Measurements from ENCODE around the gene AP3D1.

The AP3D1 gene

DNA sequence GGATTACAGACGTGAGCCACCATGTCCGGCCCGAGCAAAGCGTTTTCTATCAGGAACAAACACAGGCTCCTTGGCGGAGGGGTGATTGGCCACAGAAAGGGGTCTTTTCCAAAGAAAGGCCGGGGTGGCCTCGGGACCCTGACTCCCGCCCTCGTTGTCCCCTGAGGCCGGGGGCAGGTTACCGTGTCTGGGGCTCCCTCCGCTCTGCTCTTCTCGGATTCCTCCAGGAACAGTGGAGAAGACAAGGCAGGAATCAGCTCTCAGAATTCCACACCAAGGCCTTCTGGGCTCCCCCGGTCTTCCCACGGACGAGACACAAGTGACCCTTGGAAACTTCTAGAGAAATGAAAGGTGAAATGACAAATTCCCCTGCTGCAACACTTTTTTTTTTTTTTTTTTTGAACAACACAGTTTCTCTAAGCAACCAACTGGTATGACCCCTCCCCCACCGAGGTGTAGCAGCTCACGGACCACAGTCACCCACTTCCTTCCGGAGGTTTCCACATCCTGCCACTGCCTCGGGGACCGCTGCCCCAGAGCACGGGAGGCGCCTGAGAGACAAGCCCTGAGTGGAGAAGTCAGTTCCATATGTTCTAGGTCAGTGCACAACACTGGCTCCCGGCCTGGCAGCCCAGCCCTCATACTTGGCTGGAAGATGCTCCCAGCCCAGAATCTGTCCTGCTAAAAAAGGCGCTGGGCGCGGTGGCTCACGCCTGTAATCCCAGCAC lies 66.2 kb downstream of the AP3D1 start:
- DNase-seq (ENCODE audit: low spot score), result no peak

DNA sequence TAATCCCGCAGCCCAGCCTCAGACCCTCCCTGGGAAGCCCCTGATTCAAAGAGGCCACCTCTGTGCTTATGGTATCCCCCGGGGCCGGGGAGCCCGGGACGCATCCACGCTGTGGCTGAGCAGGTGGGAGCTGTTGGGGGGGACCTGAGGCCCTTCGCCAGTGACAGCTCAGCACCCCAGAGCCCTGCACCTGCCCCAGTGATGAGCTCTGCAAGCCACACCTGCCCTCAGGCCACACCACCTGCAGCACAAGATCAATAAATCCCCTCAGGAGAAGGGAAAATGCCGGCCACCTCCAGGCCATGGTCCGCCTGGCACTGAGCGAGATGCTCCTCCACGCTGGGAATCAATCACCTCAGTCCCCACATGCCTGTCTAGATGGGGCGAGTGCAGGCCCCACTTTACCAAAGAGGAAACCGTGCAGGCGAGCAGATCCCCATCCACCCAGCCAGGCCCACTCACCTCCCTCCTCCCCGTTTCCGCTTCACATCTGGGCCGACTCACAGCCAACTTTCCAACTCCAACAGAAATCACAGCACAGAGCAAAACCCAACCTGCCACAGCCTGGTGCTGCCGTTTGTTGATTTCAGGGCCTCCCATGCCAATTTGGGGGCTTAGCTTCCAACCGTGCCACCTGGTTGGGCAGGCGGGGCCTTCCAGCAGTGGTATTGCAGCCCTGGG lies 68.1 kb downstream of the AP3D1 start:
- no peak for DNase-seq (ENCODE audit: low spot score)

DNA sequence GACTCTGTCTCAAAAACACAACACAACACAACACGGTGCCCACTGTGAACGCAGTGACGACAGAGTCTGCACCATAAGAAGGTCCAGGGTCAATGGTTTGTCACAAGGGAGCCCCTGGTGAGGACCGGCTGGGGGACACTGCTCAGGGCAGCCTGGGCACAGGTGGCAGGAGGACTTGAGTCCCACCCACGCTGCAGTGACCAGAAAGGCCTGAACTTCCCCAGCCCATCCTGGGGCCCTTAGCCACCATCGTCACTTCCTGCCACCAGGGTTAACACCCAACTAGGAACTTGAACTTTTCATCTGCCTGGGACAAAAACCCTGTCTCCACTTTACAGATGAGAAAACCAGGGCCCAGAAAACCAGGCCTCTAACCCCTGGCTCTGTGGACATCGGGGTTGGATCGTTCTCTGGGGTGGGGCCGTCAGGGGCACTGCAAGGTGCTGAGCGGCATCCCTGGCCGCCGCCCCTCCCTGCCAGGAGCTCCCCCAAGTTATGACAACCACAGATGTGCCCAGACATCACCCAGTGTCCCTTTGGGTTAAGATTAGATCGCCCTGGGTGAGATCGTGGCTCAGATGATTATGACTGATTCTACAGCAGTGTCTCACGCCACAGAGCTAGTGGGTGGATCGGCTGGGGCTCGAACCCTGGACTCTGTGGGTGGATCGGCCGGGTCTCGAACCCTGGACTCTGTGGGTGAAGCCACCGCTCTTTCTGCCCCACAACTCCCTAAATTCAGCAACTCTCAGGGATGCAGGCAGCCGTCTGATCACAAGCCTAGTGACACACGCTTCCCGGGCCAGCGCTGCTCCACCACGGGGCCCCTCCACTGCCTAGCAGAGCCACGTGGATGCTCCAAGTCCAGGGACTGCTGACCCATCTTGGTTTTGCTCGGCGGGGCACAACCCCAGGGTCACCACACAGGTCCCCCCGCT lies 69.2 kb downstream of the AP3D1 start:
- DNase-seq (ENCODE audit: low spot score), result no peak

DNA sequence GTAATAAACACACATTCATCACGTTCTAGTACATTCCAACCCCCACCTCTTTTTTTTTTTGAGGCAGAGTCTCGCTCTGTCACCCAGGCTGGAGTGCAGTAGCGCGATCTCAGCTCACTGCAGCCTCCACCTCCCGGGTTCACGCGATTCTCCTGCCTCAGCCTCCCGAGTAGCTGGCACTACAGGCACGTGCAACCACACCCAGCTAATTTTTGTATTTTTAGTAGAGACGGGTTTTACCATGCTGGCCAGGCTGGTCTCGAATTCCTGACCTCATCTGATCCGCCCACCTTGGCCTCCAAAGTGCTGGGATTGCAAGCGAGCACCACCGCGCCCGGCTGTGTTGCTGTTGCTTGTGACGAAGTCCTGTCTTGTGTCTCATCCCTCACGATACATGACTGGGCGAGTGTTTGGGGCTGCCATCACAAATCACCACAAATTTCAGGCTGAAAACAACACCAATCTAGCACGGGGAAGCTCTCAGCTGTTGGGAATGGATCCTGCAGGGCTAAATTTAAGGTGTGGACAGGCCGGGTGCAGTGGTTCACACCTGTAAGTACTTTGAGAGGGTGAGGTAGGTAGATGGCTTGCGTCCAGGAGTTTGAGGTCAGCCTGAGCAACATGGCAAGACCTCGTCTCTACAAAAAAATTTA lies 70.9 kb downstream of the AP3D1 start:
- DNase-seq (ENCODE audit: low spot score), result no peak

DNA sequence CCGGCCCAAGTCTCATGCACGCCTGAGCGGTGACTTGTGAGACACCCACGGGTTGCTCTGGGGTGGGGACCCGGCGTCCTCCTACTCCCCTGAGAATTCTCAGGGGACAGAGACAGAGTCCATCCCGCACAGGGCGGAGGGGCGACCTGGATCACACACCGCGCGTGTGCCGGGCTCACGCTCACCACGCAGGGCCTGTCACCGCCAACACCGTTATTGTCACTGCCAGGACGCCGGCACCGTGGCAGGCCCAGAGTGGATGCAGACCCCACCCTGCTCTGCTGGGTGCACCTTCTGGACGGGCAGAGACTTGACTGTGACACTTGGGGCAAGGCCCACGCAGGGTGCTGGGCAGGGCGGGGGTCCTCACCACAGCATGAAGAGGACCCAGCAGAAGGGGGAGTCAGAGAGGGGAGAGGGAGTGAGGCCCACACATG lies 71.5 kb downstream of the AP3D1 start:
- no peak for DNase-seq (ENCODE audit: low spot score)

DNA sequence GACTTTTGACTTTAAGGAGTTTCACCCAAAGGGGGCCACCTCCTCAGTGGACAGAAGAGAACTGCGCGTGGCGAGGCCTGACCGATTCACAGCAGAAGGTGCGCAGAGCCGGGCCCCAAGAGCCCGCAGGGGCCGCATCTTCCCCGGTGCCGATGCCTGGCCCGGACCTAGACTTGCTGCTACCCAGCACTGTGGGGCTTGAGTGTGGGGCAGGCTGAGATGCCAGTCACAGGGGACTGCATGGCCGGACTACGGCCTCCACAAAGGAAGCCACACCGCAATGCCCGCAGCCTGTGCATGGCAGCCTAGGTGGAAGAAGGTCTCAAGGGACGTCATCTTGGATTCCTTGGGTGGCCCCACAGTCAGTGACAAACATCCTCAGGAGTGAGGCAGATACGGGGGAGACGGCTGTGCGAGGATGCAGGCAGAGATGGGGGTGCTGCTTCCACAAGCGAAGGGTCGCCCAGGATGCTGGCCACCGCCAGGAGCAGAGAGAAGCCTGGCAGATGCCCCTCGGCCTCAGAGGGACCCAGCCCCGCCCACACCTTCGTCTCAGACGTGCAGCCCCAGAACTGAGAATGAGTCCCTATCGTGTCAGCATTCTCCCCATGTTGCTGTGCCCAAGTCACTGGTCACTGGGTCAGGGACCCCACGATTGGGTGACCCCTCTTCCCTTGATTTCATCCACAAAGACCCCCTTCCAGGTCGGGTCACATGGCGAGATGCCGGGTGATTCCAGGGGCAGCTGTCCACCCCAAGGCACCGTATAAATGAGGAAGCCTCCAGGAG lies 72.1 kb downstream of the AP3D1 start:
- no peak for DNase-seq (ENCODE audit: low spot score)

DNA sequence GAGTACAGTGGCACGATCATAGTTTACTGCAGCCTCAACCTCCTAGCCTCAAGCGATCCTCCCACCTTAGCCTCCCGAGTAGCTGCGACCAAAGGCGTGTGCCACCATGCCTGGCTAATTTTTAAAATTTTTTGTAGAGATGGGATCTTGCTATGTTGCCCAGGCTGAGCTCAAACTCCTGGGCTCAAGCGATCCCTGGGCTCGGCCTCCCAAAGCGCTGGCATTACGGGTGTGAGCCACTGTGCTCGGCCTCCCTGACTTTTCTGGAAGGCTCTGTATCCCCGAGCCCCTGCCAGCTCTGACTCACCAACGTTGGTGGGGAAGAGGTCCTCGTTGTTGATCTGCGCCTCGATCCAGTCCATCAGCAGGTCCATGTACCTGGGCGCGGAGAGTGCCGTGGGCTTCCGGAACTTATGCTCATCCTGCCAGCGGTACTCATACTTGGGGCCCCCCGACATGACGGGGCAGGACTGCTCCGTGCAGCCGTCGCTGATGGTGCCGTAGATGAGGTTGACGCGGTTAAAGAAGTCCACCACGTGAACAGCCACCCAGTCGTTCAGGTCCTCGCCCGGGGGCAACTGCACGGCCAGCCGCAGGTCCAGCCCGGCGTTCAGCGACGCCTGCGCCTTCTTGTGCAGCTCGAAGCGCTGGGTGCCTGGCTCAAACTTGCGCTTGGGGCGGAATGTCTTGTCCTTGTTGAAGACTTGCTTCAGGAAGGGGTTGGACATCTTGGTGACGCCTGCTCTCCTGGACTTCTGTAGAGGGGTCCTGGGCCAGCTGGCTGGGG lies 73.3 kb downstream of the AP3D1 start:
- no peak for DNase-seq (ENCODE audit: low spot score)

DNA sequence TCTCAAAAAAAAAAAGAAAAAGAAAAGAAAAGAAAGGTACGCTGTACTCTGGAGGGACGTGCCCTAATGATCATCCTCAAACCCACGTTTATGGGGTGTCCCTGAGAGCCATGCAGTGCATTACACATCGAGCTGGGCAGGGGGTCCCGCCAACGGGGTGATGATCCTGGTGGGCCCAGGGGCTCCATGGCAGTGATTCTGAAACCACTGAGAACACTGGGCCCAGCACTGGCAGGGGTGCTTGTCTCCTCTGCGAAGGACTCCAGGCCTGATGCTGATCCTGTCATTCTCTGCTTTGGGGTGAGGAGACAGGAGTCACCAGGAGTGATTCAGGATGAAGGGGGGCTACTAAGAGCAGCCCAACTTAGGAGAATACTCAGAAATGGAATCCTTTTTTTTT lies 74.0 kb downstream of the AP3D1 start:
- no peak for DNase-seq (ENCODE audit: low spot score)

DNA sequence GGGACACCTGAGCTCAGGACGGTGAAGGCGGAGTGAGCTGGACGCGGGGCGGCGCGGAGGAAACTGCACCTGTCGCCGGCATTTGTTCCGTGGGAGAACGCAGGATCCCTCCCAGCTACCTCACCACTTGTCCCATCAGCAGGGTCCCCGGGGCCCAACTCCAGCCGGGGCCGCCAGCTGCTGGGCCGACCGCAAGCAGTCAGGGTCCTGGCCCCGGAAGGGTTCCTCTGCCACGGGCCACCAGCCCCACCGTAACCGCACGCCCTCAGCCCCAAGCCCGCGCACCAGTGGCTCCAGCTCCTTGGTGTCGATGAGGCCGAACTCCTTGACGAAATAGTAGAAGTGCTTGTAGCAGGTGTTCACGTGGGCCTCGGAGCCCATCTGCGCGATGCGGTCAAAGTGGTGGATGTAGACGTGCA lies 74.8 kb downstream of the AP3D1 start:
- no peak for DNase-seq (ENCODE audit: low spot score)

DNA sequence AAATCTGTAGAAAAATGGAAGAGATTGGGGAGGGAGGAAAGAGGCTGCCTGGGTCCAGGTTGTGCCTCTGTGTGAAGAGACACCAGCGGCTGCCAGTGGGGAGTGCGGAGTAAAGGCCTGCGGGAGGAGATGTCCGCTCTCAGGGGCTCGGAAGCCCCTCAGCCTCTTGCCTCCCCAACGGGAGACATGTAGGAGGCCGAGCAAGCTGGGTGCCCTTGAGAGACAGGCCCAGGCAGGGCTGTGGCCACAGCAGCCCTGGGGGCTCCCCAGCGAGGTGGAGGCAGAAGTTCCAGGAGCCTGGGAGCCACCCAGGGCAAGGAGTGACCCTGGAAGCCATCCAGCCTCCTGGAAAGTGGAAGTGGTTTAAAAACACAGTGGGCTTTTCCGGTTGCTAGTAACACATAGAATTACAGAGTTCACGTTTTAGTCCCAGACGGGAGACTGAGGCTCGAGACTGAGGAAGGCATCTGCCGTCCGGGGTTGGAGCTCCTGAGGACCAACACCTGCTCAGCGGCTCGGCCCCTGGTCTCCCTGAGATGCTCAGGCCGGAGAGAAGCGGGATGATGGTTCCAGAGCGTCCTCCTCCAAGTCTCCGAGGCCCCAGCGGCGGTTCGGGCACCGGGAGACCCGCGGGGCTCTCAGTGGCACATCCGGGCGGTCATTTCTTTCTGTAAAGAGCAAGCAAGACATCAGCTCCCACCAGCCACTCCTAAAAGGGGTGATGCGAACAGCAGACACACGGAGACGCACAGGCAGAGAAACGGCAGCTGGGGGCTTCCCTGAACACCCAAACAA lies 78.4 kb downstream of the AP3D1 start:
- no peak for DNase-seq (ENCODE audit: low spot score)

DNA sequence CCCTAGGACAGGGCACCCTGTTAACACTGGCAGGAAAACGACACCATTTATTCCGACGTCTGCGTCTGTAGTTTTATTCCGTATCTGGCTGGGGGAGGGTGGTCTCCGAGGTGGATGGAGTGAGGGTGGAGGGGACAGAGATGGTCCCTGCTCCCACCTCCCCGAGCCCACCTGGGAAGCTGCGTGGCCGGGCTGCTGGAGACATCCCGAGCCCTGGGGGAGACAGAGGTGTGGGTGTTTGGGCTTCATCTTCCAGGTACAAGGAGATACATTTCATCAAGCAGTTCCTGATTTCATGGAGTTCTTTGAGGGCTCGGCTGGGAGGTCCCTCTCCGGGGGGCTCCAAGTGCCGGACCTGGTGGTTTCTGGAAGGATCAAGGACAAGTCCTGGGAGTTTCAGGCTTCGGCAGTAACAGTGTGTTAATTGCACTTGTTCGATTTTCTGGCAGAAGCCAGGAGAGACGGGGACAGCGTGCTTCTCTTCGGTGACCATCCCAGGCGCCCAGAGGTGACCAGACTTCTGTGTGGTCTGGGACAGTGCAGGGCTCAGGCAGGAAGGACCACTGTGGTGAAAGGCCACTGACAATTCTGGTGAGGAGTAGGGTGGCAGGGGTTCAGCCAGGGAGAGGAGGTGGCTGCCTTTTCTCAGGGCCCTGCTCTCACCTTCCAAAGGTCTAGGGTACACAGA lies 80.2 kb downstream of the AP3D1 start:
- DNase-seq (ENCODE audit: low spot score), result no peak

DNA sequence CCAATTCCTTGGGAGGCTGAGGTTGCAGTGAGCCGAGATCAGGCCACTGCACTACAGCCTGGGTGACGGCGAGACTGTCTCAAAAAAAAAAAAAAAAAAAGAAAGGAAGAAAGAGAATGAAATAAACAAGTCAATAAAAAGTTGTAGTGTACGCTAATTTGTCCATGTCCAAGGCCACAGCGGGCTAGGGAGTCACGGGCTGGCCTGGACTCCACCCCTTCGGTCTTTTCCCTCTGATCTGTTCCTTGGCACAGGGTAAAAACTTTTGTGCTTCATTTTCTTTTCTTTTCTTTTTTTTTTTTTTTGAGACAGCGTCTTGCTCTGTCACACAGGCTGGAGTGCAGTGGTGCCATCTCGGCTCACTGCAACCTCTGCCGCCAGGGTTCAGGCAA lies 80.9 kb downstream of the AP3D1 start:
- no peak for DNase-seq (ENCODE audit: low spot score)

DNA sequence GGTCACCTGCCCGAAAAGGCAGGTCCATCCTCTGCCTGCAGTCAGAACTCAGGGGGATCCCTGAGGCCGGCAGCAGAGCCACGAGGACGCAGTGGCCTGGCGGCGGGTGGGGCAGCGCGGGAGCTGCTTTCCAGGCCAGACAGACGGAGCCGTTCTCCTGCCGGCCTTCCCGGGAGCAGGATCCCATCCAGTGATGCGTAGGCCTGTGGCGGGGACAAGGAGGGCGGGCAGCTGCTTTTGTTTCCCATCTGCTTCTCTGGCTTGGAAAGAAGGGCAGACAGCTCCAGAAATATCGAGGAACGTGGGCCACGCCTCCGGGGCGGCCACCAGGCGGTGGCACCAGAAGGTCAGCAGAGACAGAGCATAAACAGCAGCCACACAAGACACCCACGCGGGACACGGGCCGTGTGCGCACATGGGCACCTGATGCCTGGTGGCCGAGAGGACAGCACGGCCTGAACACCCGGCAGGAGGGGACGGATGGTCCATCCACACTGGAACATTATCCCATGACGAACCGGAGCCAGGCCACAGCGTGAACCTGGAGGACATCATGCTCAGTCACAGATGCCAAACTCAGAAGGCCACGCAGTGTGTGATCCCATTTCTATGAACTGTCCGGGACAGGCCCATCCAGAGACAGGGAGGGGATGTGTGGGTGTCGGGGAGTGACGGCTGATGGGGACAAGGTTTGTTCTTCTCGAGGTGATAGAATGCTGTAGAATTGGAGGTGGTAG lies 86.4 kb downstream of the AP3D1 start:
- DNase-seq (ENCODE audit: low spot score), result peak; percentile 62

DNA sequence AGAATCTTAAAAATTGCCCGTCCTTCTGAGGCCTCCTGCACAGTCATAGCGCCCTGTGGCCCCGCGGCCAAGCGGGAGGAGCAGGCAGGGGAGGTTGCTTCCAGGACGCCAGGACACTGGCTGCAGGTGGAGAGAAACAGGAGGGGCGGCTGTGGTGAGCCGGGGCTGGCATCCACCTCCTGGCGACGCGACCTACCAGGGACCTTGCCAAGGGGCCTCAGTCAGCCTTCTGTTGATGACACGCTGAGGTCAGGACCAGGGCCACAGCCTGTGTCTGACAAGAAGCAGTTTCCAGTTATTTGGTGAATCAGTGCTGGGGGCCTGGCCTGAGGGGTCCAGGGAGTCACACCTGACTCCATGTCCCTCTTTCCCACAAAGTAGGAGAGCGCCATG lies 87.0 kb downstream of the AP3D1 start:
- no peak for DNase-seq (ENCODE audit: low spot score)

DNA sequence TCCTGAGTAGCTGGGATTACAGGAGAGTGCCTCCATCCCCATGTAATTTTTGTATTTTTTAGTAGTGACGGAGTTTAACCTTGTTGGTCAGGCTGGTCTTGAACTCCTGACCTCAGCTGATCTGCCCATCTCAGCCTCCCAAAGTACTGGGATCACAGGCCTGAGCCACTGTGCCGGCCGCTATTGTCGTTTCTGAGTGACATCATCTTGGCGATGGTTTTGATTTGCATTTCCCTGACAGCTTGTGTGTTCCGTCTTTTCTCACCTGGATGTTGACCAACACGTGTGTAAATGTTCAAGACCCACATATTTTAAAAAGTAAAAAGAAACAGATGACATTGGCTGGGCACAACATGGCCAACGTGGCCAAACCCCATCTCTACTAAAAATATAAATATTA lies 87.5 kb downstream of the AP3D1 start:
- DNase-seq (ENCODE audit: low spot score), result no peak

DNA sequence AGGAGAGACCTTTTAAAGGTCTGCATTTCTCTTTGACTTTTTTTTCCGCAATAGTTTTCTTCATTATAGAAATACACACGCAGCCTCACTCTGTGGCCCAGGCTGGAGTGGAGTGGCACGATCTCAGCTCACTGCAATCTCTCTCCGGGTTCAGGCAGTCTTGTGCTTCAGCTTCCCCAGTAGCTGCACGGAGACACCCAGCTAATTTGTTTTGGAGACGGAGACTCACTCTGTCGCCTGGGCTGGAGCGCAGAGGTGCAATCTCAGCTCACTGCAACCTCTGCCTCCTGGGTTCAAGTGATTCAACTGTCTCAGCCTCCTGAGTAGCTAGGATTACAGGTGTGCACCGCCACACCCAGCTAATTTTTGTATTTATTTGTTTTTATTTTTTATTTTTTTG lies 88.6 kb downstream of the AP3D1 start:
- no peak for DNase-seq (ENCODE audit: low spot score)

DNA sequence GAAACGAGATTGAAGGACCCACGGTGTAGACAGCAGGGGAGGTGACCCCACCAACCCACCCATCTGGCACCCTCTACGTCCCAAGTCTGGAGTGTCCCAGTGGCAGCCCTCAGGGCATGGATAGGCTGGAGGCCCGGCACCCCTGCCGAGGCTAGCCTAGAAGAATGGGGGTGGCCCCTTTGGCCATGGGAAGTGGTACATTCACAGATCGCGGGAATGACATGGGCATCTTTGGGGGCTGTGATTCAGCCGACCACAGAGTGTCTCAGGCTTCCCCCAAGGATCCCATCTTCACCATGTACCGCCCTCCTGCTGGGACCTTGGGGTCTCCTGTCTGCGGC lies 89.0 kb downstream of the AP3D1 start:
- DNase-seq (ENCODE audit: low spot score), result no peak
